Gastrocnemius medialis (tissue), 4 donors: ENCODE results near the gene PRUNE2. TPM values are rescaled to one million over a fixed set of nuclear protein-coding genes. Genes with fewer than 3 reads are reported as not detected.

Experiments
- ATAC-seq, 2 donors: fragments of 150-250 bp; one replicate each; pipeline ENCODE4 v1.9.1; 2016
- DNase-seq, 2 donors: peaks; one replicate each; pipeline ENCODE4 v3.0.0-alpha.2; 2019
- H3K27ac ChIP-seq, 4 donors: fragments of 200-600 bp; sonication (generic); 1 replicate in 1 of 4; 2 replicates in 3 of 4; pipeline ENCODE4 v1.5.1; 2016 to 2018; ENCODE audit warnings: mild to moderate bottlenecking in 2 of 4, moderate library complexity in 1 of 4
- H3K27me3 ChIP-seq, 3 donors: fragments of 200-600 bp; sonication (generic) in 2 of 3; 1 replicate in 1 of 3; 2 replicates in 2 of 3; pipeline versions ENCODE4 v1.5.1 to v1.6.0; 2016 to 2019; ENCODE audit warnings: mild to moderate bottlenecking in 1 of 3, moderate library complexity in 1 of 3
- H3K36me3 ChIP-seq, 2 donors: fragments of 200-600 bp; sonication (generic) in 1 of 2; one replicate each; pipeline ENCODE4 v1.5.1; 2017 to 2018
- H3K4me1 ChIP-seq, 2 donors: fragments of 200-600 bp; sonication (generic) in 1 of 2; one replicate each; pipeline ENCODE4 v1.5.1; 2016 to 2017; ENCODE audit warnings: mild to moderate bottlenecking in 2 of 2
- H3K4me3 ChIP-seq, 4 donors: fragments of 200-600 bp; sonication (generic) in 3 of 4; 1 replicate in 1 of 4; 2 replicates in 3 of 4; pipeline ENCODE4 v1.5.1; 2016 to 2019; ENCODE audit warnings: mild to moderate bottlenecking in 2 of 4
- H3K9me3 ChIP-seq, 3 donors: fragments of 200-600 bp; sonication (generic) in 2 of 3; 1 replicate in 1 of 3; 2 replicates in 2 of 3; pipeline ENCODE4 v1.5.1; 2016 to 2019
- CTCF ChIP-seq, 5 experiments: fragments of 450-650 bp in 3 of 5; fragments of 200-600 bp in 2 of 5; sonication (generic) in 2 of 5; IDR thresholded peaks in 4 of 5; conservative IDR thresholded peaks in 1 of 5; 1 replicate in 4 of 5; 2 replicates in 1 of 5; pipeline ENCODE4 v1.5.1; 2016 to 2019; ENCODE audit warnings: antibody characterized with exemption in 5 of 5, mild to moderate bottlenecking in 3 of 5, moderate library complexity in 3 of 5
- POLR2A ChIP-seq, 2 donors: fragments of 450-650 bp; IDR thresholded peaks; one replicate each; pipeline ENCODE4 v1.6.1; 2017; ENCODE audit warnings: antibody characterized with exemption in 2 of 2, mild to moderate bottlenecking in 2 of 2, moderate library complexity in 2 of 2
- in situ Hi-C, 4 donors: fragments of 200-750 bp; cut with MboI; loops; one replicate each; pipeline versions ENCODE4 v1.15.0 to v1.8.0; 2017; ENCODE audit warnings: low sequenced_read_pairs in 4 of 4
- intact Hi-C: fragments of 100-400 bp; cut with DNase I; formaldehyde crosslinking; loops from one replicate; pipeline ENCODE4 v1.15.1; 2023; ENCODE audit warnings: low total_unique reads
- total RNA-seq, 4 donors: library from RNA; depleted of rRNA; stranded (reverse); fragments of >200 nt; gene quantifications; one replicate each; pipeline versions ENCODE4 v1.1.0 to v1.2.3, GENCODE V29; 2016

The PRUNE2 gene
- total RNA-seq, 4 donors from 2014 or later: 1.6 to 43.5 (median 11.0) TPM

- peak; percentile 19 to 50 for ATAC-seq
- in situ Hi-C loops: no loop called here
- H3K27ac ChIP-seq: peak overlapping the region in 1 of 4 donors; percentile 49
Measured at GRCh38 chr9:76893395-76893932, 12.4 kb downstream of the PRUNE2 start.

GRCh38 chr9:76891874-76892273 lies 14.0 kb downstream of the PRUNE2 start:
- in situ Hi-C loops (no loop called here), intact Hi-C loops (no loop called here)
- Histone ChIP-seq H3K27me3 (no peaks in the 10 kb centered on the region), H3K4me1 (no peaks in the 10 kb centered on the region), H3K36me3 (no peaks in the 10 kb centered on the region), H3K27ac (no peak overlapping the region), H3K9me3 (no peaks in the 10 kb centered on the region), H3K4me3 (no peak overlapping the region)
- TF ChIP-seq POLR2A (IDR thresholded peaks at IDR 0.05): no peak
- DNase-seq (no peak), ATAC-seq (no peak)

More at GRCh38 chr9:76893395-76893932, 12.4 kb downstream of the PRUNE2 start:
- intact Hi-C loops: no loop called here
- H3K36me3 ChIP-seq: no peaks in the 10 kb centered on the region
- H3K9me3 ChIP-seq: no peaks in the 10 kb centered on the region
- H3K4me1 ChIP-seq: no peaks in the 10 kb centered on the region
- no peaks in the 10 kb centered on the region for H3K27me3 ChIP-seq
- TF ChIP-seq POLR2A (IDR thresholded peaks at IDR 0.05): no peak
- TF ChIP-seq CTCF (IDR thresholded peaks at IDR 0.05 in 4 of 5, conservative IDR thresholded peaks at IDR 0.05 in 1 of 5): no peak
- no peak overlapping the region for H3K4me3 ChIP-seq
- peak in 1 of 2 donors; percentile 21 for DNase-seq

- no peak overlapping the region for H3K27ac ChIP-seq
- intact Hi-C loops: no loop called here
- DNase-seq: no peak
- H3K9me3 ChIP-seq: no peaks in the 10 kb centered on the region
- no peaks in the 10 kb centered on the region for H3K36me3 ChIP-seq
- in situ Hi-C loops: no loop called here
- no peaks in the 10 kb centered on the region for H3K4me1 ChIP-seq
- no peaks in the 10 kb centered on the region for H3K27me3 ChIP-seq
- TF ChIP-seq POLR2A (IDR thresholded peaks at IDR 0.05): no peak
- TF ChIP-seq CTCF (IDR thresholded peaks at IDR 0.05 in 4 of 5, conservative IDR thresholded peaks at IDR 0.05 in 1 of 5): no peak
- H3K4me3 ChIP-seq: no peak overlapping the region
- no peak for ATAC-seq
Measured at GRCh38 chr9:76891279-76891678, 14.6 kb downstream of the PRUNE2 start.

GRCh38 chr9:76887951-76888350 lies 18.0 kb downstream of the PRUNE2 start:
- in situ Hi-C loops (no loop called here), intact Hi-C loops (no loop called here)
- Histone ChIP-seq H3K27me3 (no peaks in the 10 kb centered on the region), H3K9me3 (no peaks in the 10 kb centered on the region), H3K4me1 (no peaks in the 10 kb centered on the region), H3K27ac (peak overlapping the region in 1 of 4 donors; percentile 9), H3K4me3 (no peak overlapping the region), H3K36me3 (no peaks in the 10 kb centered on the region)
- ATAC-seq: no peak
- no peak for DNase-seq
- no peak for TF ChIP-seq CTCF (IDR thresholded peaks at IDR 0.05 in 4 of 5, conservative IDR thresholded peaks at IDR 0.05 in 1 of 5)
- no peak for TF ChIP-seq POLR2A (IDR thresholded peaks at IDR 0.05)

GRCh38 chr9:76887003-76887821 lies 18.7 kb downstream of the PRUNE2 start:
- in situ Hi-C loops: no loop called here
- no peak for DNase-seq
- Histone ChIP-seq H3K36me3 (no peaks in the 10 kb centered on the region), H3K4me1 (no peaks in the 10 kb centered on the region), H3K4me3 (no peak overlapping the region), H3K27ac (peak overlapping the region in 1 of 4 donors; percentile 9), H3K9me3 (no peaks in the 10 kb centered on the region), H3K27me3 (no peaks in the 10 kb centered on the region)
- ATAC-seq: no peak
- intact Hi-C loops: no loop called here
- TF ChIP-seq CTCF (IDR thresholded peaks at IDR 0.05 in 4 of 5, conservative IDR thresholded peaks at IDR 0.05 in 1 of 5) (no peak), POLR2A (IDR thresholded peaks at IDR 0.05) (no peak)
